Neural cell (in vitro differentiated cells): Measurements from ENCODE around the gene PIGS.
"Not testable (repeated sequence)": the region's sequence is repeated elsewhere in the genome, so short reads cannot be mapped to it uniquely, and the experiment has no call there.

Experiments
- CTCF ChIP-seq: fragments of 450-650 bp; IDR thresholded peaks from 2 replicates; pipeline ENCODE4 v1.5.1; 2014; ENCODE audit warnings: antibody characterized with exemption, mild to moderate bottlenecking, moderate library complexity; ENCODE audit not compliant: poor library complexity, severe bottlenecking
- EP300 ChIP-seq: fragments of 450-650 bp; conservative IDR thresholded peaks from 2 replicates; pipeline ENCODE4 v1.6.1; 2014; ENCODE audit warnings: antibody characterized with exemption, mild to moderate bottlenecking, moderate library complexity; ENCODE audit not compliant: poor library complexity, severe bottlenecking
- EZH2 ChIP-seq: fragments of 200-600, 300-800 bp; shearing (Covaris generic), sonication (generic); IDR thresholded peaks from 2 replicates; pipeline ENCODE4 v1.6.1; 2014; ENCODE audit warnings: antibody characterized with exemption, low read length, borderline replicate concordance, mild to moderate bottlenecking; ENCODE audit not compliant: insufficient read depth, poor library complexity, severe bottlenecking
- POLR2AphosphoS5 ChIP-seq: IDR thresholded peaks from 2 replicates; pipeline ENCODE4 v1.6.1; 2012
- RAD21 ChIP-seq: fragments of 450-650 bp; conservative IDR thresholded peaks from 2 replicates; pipeline ENCODE4 v1.6.1; 2014; ENCODE audit warnings: antibody characterized with exemption, mild to moderate bottlenecking, moderate library complexity

DNA sequence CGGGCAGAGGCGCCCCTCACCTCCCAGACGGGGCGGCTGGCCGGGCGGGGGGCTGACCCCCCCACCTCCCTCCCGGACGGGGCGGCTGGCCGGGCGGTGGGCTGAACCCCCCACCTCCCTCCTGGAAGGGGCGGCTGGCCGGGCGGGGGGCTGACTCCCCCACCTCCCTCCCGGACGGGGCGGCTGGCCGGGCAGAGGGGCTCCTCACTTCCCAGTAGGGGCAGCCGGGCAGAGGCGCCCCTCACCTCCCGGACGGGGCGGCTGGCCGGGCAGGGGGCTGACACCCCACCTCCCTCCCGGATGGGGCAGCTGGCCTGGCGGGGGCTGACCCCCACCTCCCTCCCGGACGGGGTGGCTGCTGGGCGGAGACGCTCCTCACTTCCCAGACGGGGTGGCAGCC lies 32.7 kb upstream of the PIGS start:
- TF ChIP-seq RAD21, CTCF, POLR2AphosphoS5, EZH2, EP300: not testable (repeated sequence)
